ENCODE data around the gene NRG2.

The NRG2 gene

DNA sequence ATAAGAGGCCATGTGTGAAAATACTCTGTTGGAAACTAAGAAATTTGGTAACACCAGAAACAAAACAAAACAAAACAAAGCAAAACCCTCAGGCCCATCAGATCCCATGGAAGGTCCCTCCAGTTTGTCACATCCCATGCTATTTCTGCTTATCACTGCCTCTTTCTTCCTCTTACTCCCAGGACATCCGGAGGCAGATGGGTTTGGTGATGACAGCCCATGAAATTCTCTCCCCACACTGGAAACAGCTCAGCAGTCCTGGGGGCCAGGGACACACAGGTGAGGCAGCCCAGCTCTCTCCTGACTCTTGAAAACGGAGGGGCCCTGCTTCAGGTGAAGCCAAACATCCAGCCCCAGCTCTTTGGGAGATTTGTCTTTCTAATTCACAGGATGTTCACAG lies 63.2 kb downstream of the NRG2 start:
- TF ChIP-seq FOXP2 (optimal IDR thresholded peaks at IDR 0.05; ENCODE audit: borderline replicate concordance, extremely low read depth, extremely low read length, insufficient read depth) (no peak), SIN3A (IDR thresholded peaks at IDR 0.05; ENCODE audit: borderline replicate concordance, insufficient read depth, low read length) (no peak), TAF1 (IDR thresholded peaks at IDR 0.05; ENCODE audit: borderline replicate concordance, insufficient read depth, low read length) (no peak), POLR2AphosphoS5 (IDR thresholded peaks at IDR 0.05; ENCODE audit: low read depth, low read length) (no peak)
- TF ChIP-seq, protein P1, sequence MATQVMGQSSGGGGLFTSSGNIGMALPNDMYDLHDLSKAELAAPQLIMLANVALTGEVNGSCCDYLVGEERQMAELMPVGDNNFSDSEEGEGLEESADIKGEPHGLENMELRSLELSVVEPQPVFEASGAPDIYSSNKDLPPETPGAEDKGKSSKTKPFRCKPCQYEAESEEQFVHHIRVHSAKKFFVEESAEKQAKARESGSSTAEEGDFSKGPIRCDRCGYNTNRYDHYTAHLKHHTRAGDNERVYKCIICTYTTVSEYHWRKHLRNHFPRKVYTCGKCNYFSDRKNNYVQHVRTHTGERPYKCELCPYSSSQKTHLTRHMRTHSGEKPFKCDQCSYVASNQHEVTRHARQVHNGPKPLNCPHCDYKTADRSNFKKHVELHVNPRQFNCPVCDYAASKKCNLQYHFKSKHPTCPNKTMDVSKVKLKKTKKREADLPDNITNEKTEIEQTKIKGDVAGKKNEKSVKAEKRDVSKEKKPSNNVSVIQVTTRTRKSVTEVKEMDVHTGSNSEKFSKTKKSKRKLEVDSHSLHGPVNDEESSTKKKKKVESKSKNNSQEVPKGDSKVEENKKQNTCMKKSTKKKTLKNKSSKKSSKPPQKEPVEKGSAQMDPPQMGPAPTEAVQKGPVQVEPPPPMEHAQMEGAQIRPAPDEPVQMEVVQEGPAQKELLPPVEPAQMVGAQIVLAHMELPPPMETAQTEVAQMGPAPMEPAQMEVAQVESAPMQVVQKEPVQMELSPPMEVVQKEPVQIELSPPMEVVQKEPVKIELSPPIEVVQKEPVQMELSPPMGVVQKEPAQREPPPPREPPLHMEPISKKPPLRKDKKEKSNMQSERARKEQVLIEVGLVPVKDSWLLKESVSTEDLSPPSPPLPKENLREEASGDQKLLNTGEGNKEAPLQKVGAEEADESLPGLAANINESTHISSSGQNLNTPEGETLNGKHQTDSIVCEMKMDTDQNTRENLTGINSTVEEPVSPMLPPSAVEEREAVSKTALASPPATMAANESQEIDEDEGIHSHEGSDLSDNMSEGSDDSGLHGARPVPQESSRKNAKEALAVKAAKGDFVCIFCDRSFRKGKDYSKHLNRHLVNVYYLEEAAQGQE (IDR thresholded peaks at IDR 0.05; ENCODE audit: insufficient read depth in 1 of 2, low read depth in 2 of 2, low read length in 2 of 2), result no peak

DNA sequence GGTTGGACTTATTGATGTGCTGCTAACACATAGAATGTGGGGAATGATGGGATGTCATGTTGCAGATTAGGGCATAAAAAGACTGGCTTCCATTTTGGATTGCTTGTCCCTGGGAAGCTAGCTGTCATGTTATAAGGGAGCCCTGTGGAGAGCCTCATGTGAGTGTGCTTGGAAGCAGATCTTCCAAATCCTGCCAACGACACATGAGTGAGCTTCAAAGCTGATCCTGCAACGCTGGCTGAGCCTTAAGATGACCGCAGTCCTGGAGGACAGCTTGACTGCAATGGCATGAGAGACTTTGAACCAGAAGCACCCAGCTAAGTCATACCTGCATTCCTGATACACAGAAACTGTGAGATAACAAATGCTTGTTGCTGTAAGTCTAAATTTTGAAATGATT lies 63.6 kb downstream of the NRG2 start:
- TF ChIP-seq POLR2AphosphoS5 (IDR thresholded peaks at IDR 0.05; ENCODE audit: low read depth, low read length), result no peak
- TF ChIP-seq FOXP2 (optimal IDR thresholded peaks at IDR 0.05; ENCODE audit: borderline replicate concordance, extremely low read depth, extremely low read length, insufficient read depth), result no peak
- no peak for TF ChIP-seq TAF1 (IDR thresholded peaks at IDR 0.05; ENCODE audit: borderline replicate concordance, insufficient read depth, low read length)
- TF ChIP-seq, protein P1 (IDR thresholded peaks at IDR 0.05; ENCODE audit: insufficient read depth in 1 of 2, low read depth in 2 of 2, low read length in 2 of 2), result no peak
- TF ChIP-seq SIN3A (IDR thresholded peaks at IDR 0.05; ENCODE audit: borderline replicate concordance, insufficient read depth, low read length), result no peak

DNA sequence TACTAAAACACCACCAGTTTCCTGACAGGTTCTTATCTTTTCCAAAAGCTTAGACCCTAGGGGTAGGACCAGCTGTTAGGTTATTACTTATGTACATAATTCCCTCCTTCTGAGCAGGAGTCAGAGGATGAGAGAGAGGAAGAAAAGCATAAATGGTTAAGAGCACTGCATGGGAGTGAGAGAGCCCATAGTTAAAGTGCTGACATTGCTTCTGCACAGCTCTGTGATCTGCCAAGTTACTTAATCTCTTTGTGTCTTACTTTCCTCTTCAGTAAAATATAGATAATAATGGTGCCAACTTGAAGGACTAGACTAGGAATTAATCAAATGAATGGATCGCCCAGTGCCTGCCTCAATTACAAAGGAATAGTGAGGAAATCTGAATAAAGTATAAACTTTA lies 66.4 kb downstream of the NRG2 start:
- TF ChIP-seq, protein P1 (IDR thresholded peaks at IDR 0.05; ENCODE audit: insufficient read depth in 1 of 2, low read depth in 2 of 2, low read length in 2 of 2), result no peak
- TF ChIP-seq SIN3A (IDR thresholded peaks at IDR 0.05; ENCODE audit: borderline replicate concordance, insufficient read depth, low read length) (no peak), POLR2AphosphoS5 (IDR thresholded peaks at IDR 0.05; ENCODE audit: low read depth, low read length) (no peak), FOXP2 (optimal IDR thresholded peaks at IDR 0.05; ENCODE audit: borderline replicate concordance, extremely low read depth, extremely low read length, insufficient read depth) (no peak), TAF1 (IDR thresholded peaks at IDR 0.05; ENCODE audit: borderline replicate concordance, insufficient read depth, low read length) (no peak)

DNA sequence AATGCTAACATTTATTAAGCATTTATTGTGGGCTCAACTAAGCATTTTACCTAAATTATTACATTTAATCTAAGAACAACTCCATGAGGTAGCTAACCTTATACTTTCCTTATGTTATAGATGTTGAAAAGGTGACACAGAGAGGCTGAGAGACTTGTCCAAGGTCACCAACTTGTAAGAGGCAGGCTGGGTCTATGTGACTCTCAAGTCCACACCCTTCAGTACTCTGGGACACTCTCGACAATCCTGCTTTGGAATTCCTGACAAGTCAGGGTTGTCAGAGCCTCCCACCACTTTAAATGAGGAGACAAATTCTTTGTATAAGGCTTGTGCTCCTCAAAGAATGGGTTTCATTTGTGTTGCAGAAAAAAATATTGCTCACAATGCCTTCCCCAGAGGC lies 67.2 kb downstream of the NRG2 start:
- TF ChIP-seq SIN3A (IDR thresholded peaks at IDR 0.05; ENCODE audit: borderline replicate concordance, insufficient read depth, low read length), result no peak
- TF ChIP-seq FOXP2 (optimal IDR thresholded peaks at IDR 0.05; ENCODE audit: borderline replicate concordance, extremely low read depth, extremely low read length, insufficient read depth), result no peak
- no peak for TF ChIP-seq TAF1 (IDR thresholded peaks at IDR 0.05; ENCODE audit: borderline replicate concordance, insufficient read depth, low read length)
- TF ChIP-seq, protein P1 (IDR thresholded peaks at IDR 0.05; ENCODE audit: insufficient read depth in 1 of 2, low read depth in 2 of 2, low read length in 2 of 2), result no peak
- TF ChIP-seq POLR2AphosphoS5 (IDR thresholded peaks at IDR 0.05; ENCODE audit: low read depth, low read length), result no peak

DNA sequence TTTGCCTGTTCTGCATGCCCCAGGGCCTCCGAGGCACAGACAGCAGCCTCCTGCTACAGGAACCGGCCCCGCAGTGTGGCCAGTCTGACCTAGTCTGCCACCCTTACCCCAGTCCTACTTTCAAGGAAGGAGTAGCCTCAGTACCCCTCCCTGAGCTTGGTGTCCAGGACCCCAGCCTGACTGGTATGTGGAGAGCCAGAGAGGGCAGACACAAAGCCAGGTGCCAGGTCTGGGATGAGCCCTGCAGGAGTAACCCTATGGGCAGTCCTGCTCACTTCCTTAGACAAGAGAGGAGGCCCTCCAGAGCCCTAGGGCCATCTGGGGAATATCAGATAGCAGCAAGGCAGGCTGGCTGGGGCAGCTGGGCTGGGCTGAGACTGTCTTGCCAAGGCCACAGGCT lies 67.8 kb downstream of the NRG2 start:
- TF ChIP-seq TAF1 (IDR thresholded peaks at IDR 0.05; ENCODE audit: borderline replicate concordance, insufficient read depth, low read length) (no peak), POLR2AphosphoS5 (IDR thresholded peaks at IDR 0.05; ENCODE audit: low read depth, low read length) (no peak), FOXP2 (optimal IDR thresholded peaks at IDR 0.05; ENCODE audit: borderline replicate concordance, extremely low read depth, extremely low read length, insufficient read depth) (no peak), SIN3A (IDR thresholded peaks at IDR 0.05; ENCODE audit: borderline replicate concordance, insufficient read depth, low read length) (no peak)
- TF ChIP-seq, protein P1 (IDR thresholded peaks at IDR 0.05; ENCODE audit: insufficient read depth in 1 of 2, low read depth in 2 of 2, low read length in 2 of 2), result no peak

Measured in PFSK-1 (cell line).